Gastroesophageal sphincter (tissue), 4 donors: ENCODE data around the gene ETV4. TPM values are rescaled to one million over a fixed set of nuclear protein-coding genes. Genes with fewer than 3 reads are reported as not detected.

Experiments used
- ATAC-seq: fragments of 150-250 bp; one replicate; pipeline ENCODE4 v1.9.1; 2016; ENCODE audit warnings: mild to moderate bottlenecking, moderate library complexity
- H3K27ac ChIP-seq, 4 donors: fragments of 200-600 bp; sonication (generic) in 3 of 4; 1 replicate in 3 of 4; 2 replicates in 1 of 4; pipeline ENCODE4 v1.5.1; 2016 to 2019
- H3K27me3 ChIP-seq: fragments of 200-600 bp; sonication (generic); one replicate; pipeline ENCODE4 v1.5.1; 2019
- H3K36me3 ChIP-seq, 2 donors: fragments of 200-600 bp; sonication (generic); one replicate each; pipeline ENCODE4 v1.5.1; 2019; ENCODE audit warnings: control low read depth in 1 of 2
- H3K4me1 ChIP-seq, 3 donors: fragments of 200-600 bp; sonication (generic); 1 replicate in 2 of 3; 2 replicates in 1 of 3; pipeline ENCODE4 v1.5.1; 2016 to 2019; ENCODE audit warnings: control low read depth in 2 of 3
- H3K4me3 ChIP-seq, 2 donors: fragments of 200-600 bp; sonication (generic); one replicate each; pipeline ENCODE4 v1.5.1; 2019; ENCODE audit warnings: mild to moderate bottlenecking in 1 of 2, moderate library complexity in 1 of 2
- H3K9me3 ChIP-seq, 3 donors: fragments of 200-600 bp; sonication (generic); one replicate each; pipeline ENCODE4 v1.5.1; 2017 to 2019; ENCODE audit warnings: control low read depth in 2 of 3
- EP300 ChIP-seq: sonication (generic); formaldehyde crosslinking; IDR thresholded peaks from one replicate; pipeline ENCODE4 v1.6.1; 2017; ENCODE audit warnings: antibody characterized with exemption, mild to moderate bottlenecking
- POLR2A ChIP-seq, 2 donors: fragments of 450-650 bp; IDR thresholded peaks; one replicate each; pipeline ENCODE4 v1.6.1; 2017; ENCODE audit warnings: antibody characterized with exemption in 2 of 2, mild to moderate bottlenecking in 2 of 2, moderate library complexity in 1 of 2
- POLR2AphosphoS5 ChIP-seq: sonication (generic); formaldehyde crosslinking; IDR thresholded peaks from one replicate; pipeline ENCODE4 v1.6.1; 2017; ENCODE audit warnings: antibody characterized with exemption
- WGBS, 2 donors: methylation state at CpG; one replicate each; pipeline ENCODE4 v1.1.5; 2018; ENCODE audit warnings: low coverage in 1 of 2; 5-methylcytosine and 5-hydroxymethylcytosine counted together
- total RNA-seq, 4 donors: library from RNA; depleted of rRNA; stranded (reverse); fragments of >200 nt; gene quantifications; one replicate each; pipeline ENCODE4 v1.1.0, GENCODE V29; 2016
- TF ChIP-seq, protein P1 (sequence below), 4 experiments: fragments of 200-600 bp in 2 of 4; fragments of 450-650 bp in 2 of 4; sonication (generic) in 1 of 4; IDR thresholded peaks; one replicate each; pipeline ENCODE4 v1.5.1; 2017 to 2019; ENCODE audit warnings: antibody characterized with exemption in 4 of 4, mild to moderate bottlenecking in 2 of 4, moderate library complexity in 2 of 4

ETV4 gene
- total RNA-seq, 4 donors from 2014 or later, result 0.67 to 2.6 (median 0.96) TPM; not detected in 1

DNA sequence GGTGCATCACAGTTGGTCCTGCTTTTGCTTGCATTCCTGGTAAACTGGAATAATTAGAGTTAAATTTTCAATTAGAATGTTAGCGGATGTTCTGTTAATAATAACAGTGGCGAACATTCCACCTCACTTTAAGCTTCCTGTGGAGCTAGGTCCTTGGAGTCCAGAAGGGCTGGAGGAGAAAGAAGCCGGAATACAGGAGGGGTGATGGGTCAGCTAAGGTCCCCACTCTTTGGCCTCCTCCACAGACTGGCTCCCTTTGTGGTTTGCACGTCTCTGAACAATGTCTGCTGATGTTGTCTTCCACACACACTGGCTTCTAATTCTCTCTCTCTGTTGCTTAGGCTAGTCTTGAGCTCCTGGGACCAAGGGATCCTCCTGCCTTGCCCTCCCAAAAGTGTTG, 35.0 kb upstream of the ETV4 start:
- Histone ChIP-seq H3K4me1 (peaks cover 0 to 33% (median 6%) of the 10 kb centered on the region in 3 donors), H3K27ac (peak overlapping the region in 1 of 4 donors; percentile 10), H3K4me3 (no peak overlapping the region), H3K27me3 (peaks cover 6% of the 10 kb centered on the region), H3K9me3 (no peaks in the 10 kb centered on the region), H3K36me3 (no peaks in the 10 kb centered on the region)
- 42 to 69% methylated on average over 2 to 4 of the region's 4 CpGs for WGBS, 2 donors
- TF ChIP-seq, protein P1, sequence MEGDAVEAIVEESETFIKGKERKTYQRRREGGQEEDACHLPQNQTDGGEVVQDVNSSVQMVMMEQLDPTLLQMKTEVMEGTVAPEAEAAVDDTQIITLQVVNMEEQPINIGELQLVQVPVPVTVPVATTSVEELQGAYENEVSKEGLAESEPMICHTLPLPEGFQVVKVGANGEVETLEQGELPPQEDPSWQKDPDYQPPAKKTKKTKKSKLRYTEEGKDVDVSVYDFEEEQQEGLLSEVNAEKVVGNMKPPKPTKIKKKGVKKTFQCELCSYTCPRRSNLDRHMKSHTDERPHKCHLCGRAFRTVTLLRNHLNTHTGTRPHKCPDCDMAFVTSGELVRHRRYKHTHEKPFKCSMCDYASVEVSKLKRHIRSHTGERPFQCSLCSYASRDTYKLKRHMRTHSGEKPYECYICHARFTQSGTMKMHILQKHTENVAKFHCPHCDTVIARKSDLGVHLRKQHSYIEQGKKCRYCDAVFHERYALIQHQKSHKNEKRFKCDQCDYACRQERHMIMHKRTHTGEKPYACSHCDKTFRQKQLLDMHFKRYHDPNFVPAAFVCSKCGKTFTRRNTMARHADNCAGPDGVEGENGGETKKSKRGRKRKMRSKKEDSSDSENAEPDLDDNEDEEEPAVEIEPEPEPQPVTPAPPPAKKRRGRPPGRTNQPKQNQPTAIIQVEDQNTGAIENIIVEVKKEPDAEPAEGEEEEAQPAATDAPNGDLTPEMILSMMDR (IDR thresholded peaks at IDR 0.05), result no peak
- TF ChIP-seq EP300 (no peak), POLR2AphosphoS5 (no peak), POLR2A (IDR thresholded peaks at IDR 0.05) (no peak)
- ATAC-seq, result no peak

DNA sequence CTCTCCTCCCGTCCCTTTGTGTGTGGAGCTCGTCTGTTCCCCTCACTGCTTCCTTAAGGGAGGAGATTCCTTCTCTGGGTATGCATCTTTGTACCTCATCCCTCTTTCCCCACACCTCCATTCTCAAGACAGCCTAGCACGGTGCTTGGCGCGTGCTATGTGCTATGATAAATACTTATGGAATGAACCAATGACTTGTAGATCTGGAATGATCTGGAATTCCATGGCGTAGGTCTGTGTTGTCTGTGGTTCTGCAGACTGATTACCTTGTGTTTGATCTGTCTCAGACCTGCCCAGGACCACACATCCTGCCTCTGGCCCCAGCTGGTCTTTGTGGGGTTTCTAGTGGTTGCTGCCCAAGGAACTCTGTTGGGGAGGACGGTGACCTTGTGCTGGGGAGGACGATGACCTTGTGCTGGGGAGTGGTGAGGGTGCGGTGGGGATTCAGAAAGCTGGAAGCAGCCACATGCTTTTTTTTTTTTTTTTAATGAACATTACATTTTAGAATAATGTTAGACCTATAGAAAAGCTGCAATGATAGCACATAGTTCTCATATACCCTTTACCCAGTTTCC, 33.5 kb upstream of the ETV4 start:
- H3K4me1 ChIP-seq, result peaks cover 0 to 33% (median 6%) of the 10 kb centered on the region in 3 donors
- no peak overlapping the region for H3K27ac ChIP-seq
- 76 to 81% methylated on average over 3 to 6 of the region's 9 CpGs for WGBS, 2 donors
- ATAC-seq, result no peak
- no peaks in the 10 kb centered on the region for H3K36me3 ChIP-seq
- H3K27me3 ChIP-seq, result peaks cover 6% of the 10 kb centered on the region
- TF ChIP-seq POLR2AphosphoS5 (no peak), EP300 (no peak), POLR2A (IDR thresholded peaks at IDR 0.05) (no peak)
- TF ChIP-seq, protein P1 (IDR thresholded peaks at IDR 0.05), result no peak
- no peaks in the 10 kb centered on the region for H3K9me3 ChIP-seq
- no peak overlapping the region for H3K4me3 ChIP-seq

DNA sequence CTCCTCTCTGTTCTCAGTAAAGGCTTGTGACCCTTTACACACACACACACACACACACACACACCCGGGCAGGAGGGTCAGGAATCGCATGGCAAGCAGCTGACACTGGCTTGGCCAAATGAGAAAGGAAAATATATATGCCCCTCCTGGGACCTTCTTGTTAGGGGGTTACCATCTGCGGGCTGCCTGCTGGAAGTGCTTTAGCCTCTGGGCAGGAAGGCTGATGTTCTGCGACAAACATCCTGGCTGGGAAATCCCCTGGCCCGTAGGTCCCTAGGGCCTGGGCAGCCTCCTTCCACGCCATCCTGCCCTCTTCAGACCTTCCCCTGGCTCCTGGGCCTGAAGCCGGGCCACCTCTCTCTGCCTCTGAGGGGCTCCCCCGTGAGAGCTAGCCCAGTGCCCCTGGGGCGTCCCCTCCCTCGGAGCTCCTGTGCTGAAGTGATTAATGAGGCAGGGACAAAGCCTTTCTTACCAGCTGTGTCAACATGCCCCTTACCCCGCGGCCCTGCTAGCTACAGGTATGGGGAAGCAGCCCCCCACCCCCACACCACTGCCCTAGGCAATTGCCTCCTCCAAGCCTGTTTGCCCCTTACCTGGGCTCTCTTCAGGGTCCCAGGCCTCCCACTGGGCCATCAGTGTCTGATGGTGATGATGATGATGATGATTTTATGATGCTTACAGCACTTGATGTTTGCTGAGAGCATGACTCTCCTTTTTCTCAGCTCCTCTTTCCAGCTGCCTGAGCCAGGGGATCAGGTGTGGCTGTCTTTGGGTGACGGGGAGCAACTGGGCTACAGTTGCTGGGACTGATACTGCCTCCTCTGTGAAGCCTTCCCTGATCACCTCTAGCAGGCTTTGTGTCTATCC, 32.8 kb upstream of the ETV4 start:
- Histone ChIP-seq H3K9me3 (no peaks in the 10 kb centered on the region), H3K4me3 (no peak overlapping the region), H3K36me3 (no peaks in the 10 kb centered on the region), H3K4me1 (peaks cover 0 to 33% (median 6%) of the 10 kb centered on the region in 3 donors), H3K27ac (peak overlapping the region in 2 of 4 donors; percentile 5 to 57), H3K27me3 (peaks cover 6% of the 10 kb centered on the region)
- TF ChIP-seq POLR2A (IDR thresholded peaks at IDR 0.05), result no peak
- no peak for TF ChIP-seq POLR2AphosphoS5
- TF ChIP-seq, protein P1 (IDR thresholded peaks at IDR 0.05), result no peak
- no peak for TF ChIP-seq EP300
- no peak for ATAC-seq
- WGBS, 2 donors, result 68% methylated on average over 7 of the region's 13 CpGs; no CpG with 5 or more reads in 1 of the 2 donors

DNA sequence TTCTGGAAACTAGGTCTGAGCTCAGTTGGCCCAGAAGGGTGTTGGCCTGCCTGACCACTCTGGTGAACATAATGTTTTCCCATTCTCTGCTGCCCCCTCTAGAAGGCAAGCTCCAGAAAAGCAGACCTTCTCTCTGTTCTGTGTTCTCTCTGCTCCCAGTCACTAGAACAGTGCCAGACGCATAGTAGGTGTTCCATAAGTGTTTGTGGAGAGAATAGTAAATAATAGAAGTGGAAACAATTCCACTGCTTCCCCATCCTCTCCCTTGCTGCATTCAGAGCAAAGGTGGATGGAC, 32.2 kb upstream of the ETV4 start:
- no peak for ATAC-seq
- peak overlapping the region in 2 of 4 donors; percentile 5 to 47 for H3K27ac ChIP-seq

More for the DNA sequence above, 32.2 kb upstream of the ETV4 start:
- Histone ChIP-seq H3K27me3 (peaks cover 6% of the 10 kb centered on the region), H3K4me1 (peaks cover 0 to 33% (median 6%) of the 10 kb centered on the region in 3 donors), H3K4me3 (no peak overlapping the region), H3K9me3 (no peaks in the 10 kb centered on the region), H3K36me3 (no peaks in the 10 kb centered on the region)
- TF ChIP-seq EP300, result no peak
- TF ChIP-seq, protein P1 (IDR thresholded peaks at IDR 0.05), result no peak
- no peak for TF ChIP-seq POLR2AphosphoS5
- no peak for TF ChIP-seq POLR2A (IDR thresholded peaks at IDR 0.05)
- WGBS, 2 donors, result 57 to 80% methylated on average over 1 of the region's 1 CpG
